Fibroblast of skin of abdomen (primary cell): Measurements from ENCODE around the gene DCAF8.
A peak's percentile ranks its signal among the peaks of the same experiment; 100 is the strongest.

Source experiments
- DNase-seq: peaks from one replicate; pipeline ENCODE4 v3.0.0-alpha.2; 2013

Gene DCAF8

DNA sequence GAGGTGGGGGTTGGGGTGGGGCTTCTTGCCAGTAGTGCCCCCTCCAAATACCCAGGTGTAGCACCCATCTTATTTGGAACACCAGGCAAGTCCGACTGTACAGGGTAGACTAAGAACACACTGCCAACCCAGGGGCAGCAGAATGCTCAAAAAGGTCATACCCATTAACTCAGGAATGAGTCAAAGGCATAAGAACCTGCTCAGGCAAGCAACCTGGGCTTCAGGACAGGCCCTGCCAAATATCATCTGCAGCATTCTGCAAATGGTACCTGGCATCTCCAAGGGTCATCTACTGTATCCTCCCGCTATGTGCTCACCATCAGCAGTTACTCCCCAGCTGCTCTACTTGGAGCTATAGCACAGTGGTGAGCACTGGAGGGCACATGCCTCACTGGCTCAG, 37.7 kb downstream of the DCAF8 start:
- no peak for DNase-seq

DNA sequence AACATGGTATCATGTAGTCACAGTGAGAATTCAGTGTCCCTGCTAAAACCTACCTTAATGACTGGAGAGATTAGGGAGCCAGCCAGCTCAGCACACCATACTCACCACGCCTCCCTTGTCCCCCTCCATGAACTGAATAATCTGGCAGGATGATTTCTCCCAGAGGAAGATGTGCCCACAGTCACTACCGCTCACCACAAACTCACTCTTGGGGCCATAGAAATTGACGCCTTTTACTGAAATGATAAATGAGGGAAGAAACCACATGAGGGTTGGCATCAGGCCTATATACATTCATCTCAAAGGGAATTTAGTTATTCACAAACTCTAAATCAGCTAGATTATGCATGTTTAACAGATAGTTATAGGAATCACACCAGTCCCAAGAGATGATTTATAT, 39.8 kb downstream of the DCAF8 start:
- DNase-seq: peak; percentile 59

DNA sequence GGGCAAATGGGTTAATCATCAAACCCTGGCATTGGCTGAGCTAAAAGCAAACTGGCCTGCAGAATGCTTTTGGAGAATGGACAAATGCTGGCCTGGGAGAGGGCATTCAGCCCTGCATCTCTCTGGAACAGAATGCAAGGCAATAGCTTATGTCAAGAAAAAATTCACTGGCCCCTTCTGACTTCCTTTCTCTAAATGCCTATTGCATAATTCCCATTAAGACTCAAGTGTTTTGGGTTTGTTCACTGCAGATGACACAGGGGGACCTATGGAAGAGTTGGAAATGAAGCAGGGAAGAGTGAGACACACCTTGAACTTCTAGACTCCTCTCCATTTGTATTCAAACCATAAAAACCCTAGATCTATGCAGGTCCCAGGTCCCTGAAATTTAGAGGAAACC, 41.3 kb downstream of the DCAF8 start:
- no peak for DNase-seq

DNA sequence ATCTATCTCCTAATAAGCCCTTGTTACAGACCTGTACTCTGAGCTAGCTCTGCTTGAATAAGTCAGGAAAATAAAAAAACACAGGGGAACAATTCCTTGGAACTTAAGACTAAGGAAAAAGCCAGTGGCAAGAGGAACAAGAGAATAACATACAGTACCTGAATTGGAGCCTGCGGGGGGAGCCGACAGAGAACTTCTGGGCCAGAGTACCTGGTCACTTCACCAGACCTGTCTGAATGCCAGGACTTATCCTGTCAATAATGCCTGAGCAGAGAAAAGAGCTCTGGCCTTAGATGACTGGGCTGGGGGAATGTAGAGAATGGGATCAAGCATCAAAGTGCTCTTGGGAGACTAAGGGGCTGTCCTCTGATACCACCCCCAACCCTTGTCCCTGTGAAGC, 42.0 kb downstream of the DCAF8 start:
- no peak for DNase-seq

DNA sequence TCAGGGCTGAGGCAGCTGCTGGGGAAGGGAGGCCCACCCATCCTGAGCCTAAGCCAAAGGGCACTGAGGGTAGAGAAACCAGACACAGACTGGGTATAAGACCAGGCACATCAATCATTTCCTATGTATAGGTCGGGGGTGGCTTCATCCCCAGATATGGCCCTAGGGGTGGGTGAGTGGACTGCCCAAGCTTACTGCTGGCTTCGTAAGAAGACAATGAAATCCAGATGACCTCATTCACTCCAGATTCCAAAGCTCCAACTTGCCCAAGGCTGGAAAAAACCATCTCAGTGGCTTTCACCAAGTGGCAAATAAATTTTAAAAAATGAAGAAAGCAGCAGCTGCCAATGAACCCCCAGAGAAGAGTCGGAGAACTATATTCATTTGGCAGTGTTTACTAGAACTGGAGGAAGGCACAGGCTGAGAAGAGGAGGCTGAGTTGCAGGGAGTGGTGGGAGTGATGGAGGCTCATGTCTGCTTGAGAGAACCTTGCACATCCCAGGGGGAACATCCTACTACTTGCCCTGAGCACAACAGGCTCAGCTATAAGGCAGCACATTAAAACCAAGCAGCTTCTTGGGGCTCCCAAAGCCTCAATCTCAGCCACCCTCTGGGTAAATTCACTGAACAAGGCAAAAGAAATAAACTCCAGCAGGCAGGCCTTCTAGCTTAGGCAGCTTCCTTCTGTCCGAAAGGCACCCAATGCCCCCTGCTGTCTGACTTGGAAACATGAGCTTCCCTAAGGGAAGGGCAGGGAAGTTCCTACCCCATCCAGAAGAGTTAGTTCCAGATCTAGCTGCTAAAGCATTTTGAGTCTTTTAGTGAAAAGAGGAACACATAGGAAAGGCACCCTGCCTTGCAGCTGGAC, 43.1 kb downstream of the DCAF8 start:
- peak; percentile 68 for DNase-seq

DNA sequence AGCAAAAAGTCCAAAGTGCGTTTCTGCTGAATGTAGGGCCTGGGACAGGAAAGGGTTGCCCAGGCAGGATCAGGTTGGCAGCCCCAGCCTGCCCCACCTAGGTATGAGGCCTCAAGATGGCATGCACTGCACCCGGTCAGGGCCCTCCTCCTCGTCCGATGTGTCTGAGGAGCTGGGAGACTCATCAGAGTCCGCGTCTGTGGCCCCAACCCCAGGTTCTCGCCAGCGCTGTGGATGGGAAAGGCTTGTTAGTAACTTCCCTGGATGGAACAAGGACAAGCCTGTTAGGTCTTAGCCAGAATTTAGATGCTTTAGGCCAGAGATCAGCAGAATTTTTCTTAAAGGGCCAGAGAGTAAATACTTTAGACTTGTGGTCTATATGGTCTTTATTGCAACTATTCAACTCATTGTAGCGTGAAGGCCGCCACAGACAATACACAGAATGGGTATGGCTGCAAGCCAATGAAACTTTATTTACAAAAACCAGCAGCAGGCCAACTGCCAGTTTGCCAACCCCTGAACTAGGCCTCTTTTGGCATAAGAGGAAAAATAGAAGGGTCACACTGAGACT, 44.8 kb downstream of the DCAF8 start:
- DNase-seq: no peak

DNA sequence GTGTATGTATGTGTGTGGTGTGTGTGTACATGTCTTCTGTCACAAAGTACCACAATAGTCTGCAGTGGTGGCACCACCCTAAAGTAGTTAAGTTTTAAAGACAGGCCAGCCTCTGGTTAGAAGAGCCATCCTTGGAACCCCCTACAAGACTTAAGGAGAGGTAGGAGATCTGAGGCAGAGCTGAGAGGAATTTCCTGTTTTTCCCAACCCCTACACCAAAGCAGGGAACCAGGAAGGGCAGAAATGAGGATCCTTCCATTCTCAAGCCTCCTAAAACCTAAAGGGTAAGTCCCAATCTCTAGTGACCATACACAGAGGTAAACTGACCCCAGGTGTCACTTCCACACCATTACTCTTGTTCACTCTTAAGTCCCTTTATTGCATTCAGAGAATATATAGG, 46.0 kb downstream of the DCAF8 start:
- no peak for DNase-seq

DNA sequence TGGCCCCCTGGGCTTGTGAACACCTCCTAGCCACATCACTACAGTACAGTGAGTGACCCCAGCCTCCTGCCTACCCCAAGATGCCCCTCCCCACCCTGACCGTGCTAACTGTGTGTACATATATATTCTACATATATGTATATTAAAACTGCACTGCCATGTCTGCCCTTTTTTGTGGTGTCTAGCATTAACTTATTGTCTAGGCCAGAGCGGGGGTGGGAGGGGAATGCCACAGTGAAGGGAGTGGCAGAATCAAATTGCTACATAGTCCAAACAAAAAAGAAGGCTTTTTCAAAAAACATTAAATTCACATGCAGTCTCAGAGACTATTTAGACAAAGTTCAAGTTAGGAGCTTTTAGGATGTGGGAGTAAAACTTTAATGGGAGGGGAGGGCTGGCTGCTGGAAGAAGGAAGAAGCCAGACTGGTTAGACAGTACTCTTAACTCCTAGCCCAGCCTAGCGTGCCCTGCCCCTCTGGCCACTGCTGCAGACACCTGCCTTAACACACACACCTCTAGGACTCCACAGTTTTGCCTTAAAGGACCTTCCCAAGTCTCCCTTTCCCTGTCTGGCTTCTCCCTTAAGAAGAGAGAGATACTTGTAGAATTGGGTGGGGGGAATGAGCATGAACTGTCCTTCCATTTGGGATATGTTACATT, 47.7 kb downstream of the DCAF8 start:
- no peak for DNase-seq

DNA sequence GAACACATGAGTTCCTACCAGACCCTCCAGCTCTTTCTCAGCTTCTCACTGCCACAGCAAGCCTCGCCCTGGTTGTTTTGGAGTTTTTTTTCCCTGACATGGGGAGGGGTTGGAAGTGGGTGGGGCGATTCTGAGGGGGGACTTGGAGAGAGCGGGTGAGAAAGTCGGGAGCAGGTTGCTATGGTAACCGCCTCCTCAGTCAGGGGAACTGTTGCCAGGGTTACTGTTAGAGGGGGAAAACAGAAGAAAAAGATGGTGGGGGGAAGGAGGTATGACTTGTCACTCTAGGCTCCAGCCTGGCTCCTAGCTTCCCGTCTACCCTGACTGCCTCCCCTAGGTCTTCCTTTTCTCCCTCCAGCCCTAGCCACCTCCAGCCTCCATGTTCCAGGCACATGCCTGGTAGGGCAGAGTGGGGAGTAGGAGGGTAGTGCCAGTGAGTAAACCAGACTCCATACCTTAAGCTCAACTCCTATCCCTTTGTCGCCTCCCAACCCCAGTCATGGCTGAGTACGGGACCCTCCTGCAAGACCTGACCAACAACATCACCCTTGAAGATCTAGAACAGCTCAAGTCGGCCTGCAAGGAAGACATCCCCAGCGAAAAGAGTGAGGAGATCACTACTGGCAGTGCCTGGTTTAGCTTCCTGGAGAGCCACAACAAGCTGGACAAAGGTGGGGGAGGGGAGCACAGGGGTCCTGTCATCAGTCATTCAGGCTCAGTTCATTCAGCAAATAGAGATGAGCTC, 51.1 kb downstream of the DCAF8 start:
- DNase-seq: no peak

DNA sequence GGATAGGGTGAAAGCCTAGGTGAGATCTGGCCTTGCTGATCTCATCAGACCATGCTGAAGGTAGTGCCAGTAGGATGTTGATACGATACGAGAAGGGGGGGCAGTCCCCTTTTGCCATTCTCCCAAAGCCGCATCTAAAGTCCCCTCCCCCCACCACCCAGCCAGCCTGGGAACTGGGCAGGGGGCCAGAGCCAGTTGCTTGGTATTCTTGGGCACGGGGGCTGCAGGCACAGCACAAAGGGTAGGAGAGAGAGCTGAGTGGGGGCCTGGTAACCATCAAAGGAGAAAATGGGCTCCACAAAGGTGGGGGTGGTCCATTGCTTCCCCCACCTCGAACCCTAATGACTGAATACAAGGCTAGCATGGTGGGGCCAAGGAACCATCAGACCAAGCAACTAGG, 51.8 kb downstream of the DCAF8 start:
- DNase-seq: no peak

DNA sequence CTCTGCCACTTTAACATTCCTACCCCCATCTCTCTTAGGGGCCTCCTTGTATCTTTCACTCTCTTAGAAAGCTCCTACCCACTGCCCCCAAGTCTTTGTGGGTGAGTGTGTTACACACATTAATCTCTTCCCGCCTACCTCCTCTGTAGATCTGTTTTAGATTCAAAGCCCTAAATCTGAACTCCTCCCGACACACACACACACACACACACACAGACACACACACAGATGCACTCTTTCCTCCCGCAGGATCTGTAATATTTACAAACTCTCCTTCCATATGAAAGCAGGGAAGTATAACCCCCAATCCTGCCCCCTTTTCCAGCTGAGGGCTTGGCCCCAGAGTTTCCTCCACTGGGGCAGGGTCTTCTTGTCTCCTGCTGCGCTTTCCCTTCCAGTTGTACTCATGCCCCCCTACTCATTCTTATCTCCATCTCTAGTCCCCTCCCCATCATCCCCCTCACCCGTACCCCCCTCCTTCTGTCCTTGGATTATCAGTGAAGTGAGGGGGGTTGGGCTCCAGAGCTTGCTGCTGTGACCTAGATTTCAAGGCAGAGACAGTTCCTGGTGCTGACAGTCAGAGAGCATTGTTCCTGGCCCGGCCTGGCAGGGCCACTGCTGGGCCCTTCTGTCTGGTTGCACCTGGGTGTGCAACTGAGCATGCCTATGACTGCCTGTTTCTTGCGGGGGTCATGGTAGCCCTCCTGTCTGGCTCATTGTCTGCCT, 52.9 kb downstream of the DCAF8 start:
- DNase-seq: no peak

DNA sequence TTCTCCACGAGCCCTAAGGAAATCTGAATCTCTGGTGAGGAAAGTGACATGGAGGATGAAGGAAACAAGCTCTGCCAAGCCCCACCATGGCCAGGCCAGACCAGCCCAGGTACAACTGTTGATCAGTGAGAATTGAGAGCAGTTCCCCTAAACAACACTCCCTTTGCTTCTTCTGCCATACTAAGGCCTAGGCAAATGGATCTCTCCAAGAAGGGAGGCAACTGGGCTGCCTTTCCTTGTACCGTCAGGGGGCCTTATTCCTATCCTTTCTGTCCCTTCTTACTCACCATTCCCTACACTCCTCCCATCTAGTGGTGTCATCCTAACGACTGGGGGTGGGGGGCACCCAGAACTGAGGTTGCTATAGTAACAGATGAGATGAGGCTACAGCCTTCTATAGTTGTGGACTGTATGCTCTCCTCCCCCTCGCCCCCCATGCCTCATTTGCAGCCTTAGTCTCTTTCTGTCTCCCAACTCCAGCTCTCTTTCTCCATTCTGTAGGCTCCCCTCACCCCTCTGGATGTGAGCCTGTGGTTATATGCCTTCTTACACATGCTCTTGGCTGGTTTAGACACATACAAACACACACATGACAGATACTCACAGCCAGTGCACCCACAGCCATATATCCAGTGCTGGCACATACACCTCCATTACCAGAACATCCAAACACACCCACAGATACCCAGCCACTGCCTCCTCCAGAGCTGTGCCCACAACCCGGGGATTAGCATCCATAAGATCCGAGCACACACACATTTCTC, 53.6 kb downstream of the DCAF8 start:
- DNase-seq: no peak

DNA sequence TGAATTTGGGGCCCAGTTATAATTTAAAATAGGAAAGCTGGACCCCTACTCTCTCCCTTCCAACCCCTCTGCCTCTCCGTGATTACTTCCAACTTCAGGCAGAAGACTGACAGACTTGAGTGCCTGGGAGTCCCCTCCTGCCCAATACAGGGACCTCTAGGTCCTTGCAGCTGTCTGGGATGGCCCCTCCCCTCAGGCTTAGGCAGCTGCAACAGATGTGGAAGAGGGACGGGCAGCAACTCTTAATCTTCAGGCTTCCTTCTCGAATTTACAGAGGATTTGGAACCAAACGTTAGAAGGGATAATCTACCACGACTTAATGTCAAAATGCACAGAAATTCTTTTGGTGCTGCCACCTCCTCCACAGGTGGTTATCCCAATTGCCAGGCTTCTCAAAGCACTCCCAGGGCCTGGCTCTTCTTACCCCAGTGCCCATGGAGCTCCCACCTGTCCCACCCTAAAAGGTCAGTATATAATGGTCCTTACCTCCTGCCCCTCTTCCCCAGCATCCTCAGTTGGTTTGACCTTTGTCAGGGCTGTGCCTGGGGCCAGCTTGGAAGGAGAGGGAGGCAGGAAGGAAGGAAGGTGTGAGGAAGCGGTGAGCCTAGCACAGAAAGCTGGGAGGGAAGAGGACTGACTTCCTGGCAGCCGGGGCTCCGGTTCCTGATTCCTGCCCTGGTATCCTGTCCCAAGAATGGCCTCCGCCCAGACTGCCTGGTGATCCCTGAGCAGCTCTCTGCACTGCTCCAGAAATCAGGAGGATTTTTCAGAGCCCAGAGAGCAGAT, 54.4 kb downstream of the DCAF8 start:
- DNase-seq: no peak

DNA sequence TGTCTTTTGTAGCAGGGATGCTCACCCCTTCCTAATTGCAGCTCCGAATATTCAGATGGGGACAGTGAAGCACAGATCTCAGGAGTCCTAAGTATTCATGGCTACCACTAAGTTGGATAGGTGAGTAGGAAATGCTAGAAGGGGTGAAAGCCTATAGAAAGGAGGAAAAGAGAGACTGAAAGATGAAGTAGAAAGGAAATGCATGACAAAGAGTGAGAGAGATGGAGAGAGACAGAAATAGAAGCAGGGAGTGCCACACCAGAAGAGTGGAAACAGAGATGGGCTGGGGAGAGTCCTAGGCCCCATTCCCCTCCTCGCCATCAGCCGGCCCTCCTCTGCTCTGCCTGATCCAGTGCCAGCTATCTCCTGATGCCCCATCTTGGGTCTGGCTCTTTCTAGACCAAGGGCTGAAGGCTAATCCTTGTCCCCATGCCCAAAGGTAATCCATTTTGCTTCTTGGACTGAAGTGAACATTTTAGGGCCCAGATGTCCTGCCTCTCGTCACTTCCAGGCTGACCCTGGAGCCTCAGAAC, 55.2 kb downstream of the DCAF8 start:
- DNase-seq: no peak

DNA sequence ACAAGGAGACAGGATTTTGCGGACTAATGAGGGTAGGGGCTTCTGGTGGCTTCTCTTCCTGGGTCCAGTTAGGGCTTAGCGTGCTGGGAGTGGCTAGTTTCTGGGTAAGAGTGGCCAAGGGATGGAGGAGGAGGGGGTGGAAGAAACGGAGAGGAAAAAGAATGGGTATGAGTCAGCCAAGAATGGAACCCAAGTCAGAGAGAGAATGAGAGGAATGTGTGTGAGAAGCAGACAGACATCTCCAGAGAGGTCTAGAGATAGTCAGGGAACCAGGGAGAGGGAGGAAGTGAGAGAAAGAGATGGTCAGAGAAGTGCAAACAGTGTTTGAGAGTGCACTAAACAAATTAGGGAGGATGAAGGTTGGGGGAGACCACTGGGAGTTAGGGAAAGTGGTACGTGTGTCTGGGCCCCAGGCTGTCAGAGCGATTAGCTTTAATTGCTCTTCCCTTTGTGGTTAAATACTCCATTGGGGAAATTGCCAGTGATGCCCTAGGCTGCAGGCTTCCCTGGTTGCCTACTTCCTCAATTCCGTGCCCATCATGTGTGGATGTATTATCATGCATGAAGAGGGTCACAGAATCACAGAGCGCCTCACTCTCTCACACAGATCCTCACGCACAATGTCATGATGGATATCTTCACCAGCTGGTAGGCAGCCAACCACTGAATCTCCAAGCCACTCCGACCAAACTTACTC, 55.8 kb downstream of the DCAF8 start:
- DNase-seq: peak; percentile 90

DNA sequence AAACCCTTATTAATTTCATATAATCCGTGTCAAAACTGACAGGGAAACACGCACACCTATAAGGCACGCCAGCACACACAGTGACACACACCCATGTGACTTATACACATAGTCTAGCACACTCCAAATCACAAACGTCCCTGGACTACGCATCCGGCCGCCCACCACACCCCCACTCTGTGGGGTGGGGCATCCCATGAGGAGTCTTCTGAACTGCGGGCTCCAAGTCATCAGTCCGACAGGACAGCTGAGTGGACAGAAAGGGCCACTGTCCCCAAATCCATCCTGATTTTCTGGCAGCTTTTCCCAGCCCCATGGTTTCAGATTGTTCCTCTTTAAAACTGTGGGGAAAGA, 56.3 kb downstream of the DCAF8 start:
- peak; percentile 58 for DNase-seq

DNA sequence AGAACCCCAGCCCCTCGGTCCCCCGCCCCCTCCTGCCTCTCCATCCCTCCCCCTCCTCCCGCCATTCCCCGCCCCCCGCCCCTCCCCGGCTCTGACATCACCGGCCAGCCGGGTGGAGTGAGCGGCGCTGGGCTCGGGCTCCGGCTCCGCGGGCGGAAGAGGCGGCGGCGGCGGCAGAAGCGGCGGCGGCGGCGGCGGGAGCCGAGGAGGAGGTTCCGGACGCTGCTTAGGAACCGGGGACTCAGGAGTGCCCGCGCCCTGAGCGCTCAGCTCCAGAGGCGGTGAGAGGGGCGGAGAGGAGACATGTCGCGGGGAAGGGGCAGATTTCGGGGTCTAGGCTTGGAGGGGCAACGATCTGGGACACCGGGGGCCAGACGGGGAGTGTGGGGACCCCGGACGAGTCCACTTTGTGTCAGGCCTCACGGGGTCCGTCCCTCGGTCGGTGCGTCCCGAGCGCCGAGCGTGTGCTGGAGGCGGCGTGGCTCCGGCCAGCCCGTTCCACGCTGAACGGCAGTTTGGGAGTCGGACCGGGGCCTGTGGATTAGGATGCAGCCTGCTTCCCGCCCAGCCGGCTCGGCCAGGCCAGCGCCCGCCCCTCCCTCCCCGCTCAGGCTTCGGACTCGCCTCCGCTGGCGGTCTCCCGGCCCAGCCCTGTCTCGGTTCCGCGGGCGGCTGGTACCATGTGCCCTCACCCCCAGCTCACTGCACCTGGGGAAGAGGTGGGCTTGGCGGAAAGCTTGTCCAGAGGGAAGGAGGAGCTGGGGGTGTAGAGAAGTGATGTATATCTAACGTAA, 56.9 kb downstream of the DCAF8 start, which contains the start of gene PEA15:
PEA15 (plus strand) TSS at position 143 of the 794 bp plus-strand sequence. CDS start 6,161 bp downstream, outside the sequence.
- DNase-seq: peak; percentile 79

DNA sequence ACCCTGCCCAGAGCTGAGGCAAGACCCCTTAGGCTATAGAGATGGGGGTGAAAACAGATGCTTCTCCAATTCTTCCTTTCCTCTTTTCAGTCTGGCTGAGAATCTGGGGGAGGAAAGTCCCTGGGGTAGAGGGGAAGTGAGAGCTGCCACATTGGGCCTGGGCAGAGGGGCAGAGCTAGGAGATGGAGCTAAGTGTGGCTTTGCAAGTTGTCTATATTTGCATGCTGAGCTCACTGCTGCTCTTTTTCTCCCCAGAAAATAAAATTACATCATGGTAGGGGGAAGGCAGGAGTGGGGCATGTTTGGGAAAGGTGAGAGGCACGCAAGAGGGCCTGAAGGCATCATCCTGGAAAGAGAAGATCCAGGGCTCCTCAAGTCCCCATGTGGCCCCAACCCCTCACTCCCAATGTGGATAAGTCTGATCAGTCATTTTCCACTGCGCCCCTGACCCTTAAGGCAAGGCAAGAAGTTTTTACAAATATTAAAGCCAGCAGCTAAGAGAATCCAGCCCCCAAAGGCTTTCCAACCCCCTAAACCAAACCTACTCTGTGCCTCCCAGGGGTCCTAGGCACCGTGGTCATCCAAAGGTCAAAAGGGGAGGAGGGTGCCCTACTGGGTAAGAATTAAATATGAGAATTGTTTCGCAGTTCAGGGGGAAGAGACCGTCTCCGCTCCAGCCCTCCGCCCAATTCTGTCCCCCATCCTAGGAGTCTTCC, 57.7 kb downstream of the DCAF8 start:
- no peak for DNase-seq
